Measurements from ENCODE around the gene TET2. TPM values are rescaled to one million over a fixed set of nuclear protein-coding genes. Genes with fewer than 3 reads are reported as not detected.

The TET2 gene
- total RNA-seq, 1 donor from 2014 or later: 42.1 TPM

GRCh38 chr4:105130945-105131344 lies 15.7 kb upstream of the TET2 start:
- no peak for TF ChIP-seq CTCF (IDR thresholded peaks at IDR 0.05; ENCODE audit: unreplicated experiment)
- Mint-ChIP-seq H3K4me3 (no peak overlapping the region), H3K4me1 (peaks cover 14% of the 10 kb centered on the region), H3K27ac (no peak overlapping the region), H3K27me3 (ENCODE audit: low read depth) (no peaks in the 10 kb centered on the region), H3K36me3 (no peaks in the 10 kb centered on the region), H3K9me3 (peaks cover 7% of the 10 kb centered on the region)
- no peak for DNase-seq (ENCODE audit: low spot score in 2 of 2, unreplicated experiment in 2 of 2)

- H3K4me1 Mint-ChIP-seq: no peaks in the 10 kb centered on the region
- H3K4me3 Mint-ChIP-seq: no peak overlapping the region
- no peak for DNase-seq (ENCODE audit: low spot score in 2 of 2, unreplicated experiment in 2 of 2)
- no peaks in the 10 kb centered on the region for H3K36me3 Mint-ChIP-seq
- TF ChIP-seq CTCF (IDR thresholded peaks at IDR 0.05; ENCODE audit: unreplicated experiment): no peak
- no peak overlapping the region for H3K27ac Mint-ChIP-seq
- H3K27me3 Mint-ChIP-seq (ENCODE audit: low read depth): no peaks in the 10 kb centered on the region
- H3K9me3 Mint-ChIP-seq: peaks cover 7% of the 10 kb centered on the region
Observed at GRCh38 chr4:105133976-105134375, 12.7 kb upstream of the TET2 start.

GRCh38 chr4:105135785-105136184 lies 10.9 kb upstream of the TET2 start:
- no peak for DNase-seq (ENCODE audit: low spot score in 2 of 2, unreplicated experiment in 2 of 2)
- H3K36me3 Mint-ChIP-seq: no peaks in the 10 kb centered on the region

GRCh38 chr4:105137121-105137875 lies 9.4 kb upstream of the TET2 start:
- no peak overlapping the region for H3K27ac Mint-ChIP-seq
- H3K9me3 Mint-ChIP-seq: peaks cover 7% of the 10 kb centered on the region
- no peak for DNase-seq (ENCODE audit: low spot score in 2 of 2, unreplicated experiment in 2 of 2)
- H3K4me1 Mint-ChIP-seq: no peaks in the 10 kb centered on the region
- no peak for TF ChIP-seq CTCF (IDR thresholded peaks at IDR 0.05; ENCODE audit: unreplicated experiment)
- H3K27me3 Mint-ChIP-seq (ENCODE audit: low read depth): no peaks in the 10 kb centered on the region
- no peaks in the 10 kb centered on the region for H3K36me3 Mint-ChIP-seq
- no peak overlapping the region for H3K4me3 Mint-ChIP-seq

More at GRCh38 chr4:105135785-105136184, 10.9 kb upstream of the TET2 start:
- no peaks in the 10 kb centered on the region for H3K4me1 Mint-ChIP-seq
- H3K27me3 Mint-ChIP-seq (ENCODE audit: low read depth): no peaks in the 10 kb centered on the region
- no peak for TF ChIP-seq CTCF (IDR thresholded peaks at IDR 0.05; ENCODE audit: unreplicated experiment)
- H3K27ac Mint-ChIP-seq: no peak overlapping the region
- H3K4me3 Mint-ChIP-seq: no peak overlapping the region
- peaks cover 7% of the 10 kb centered on the region for H3K9me3 Mint-ChIP-seq

GRCh38 chr4:105139646-105140045 lies 7.0 kb upstream of the TET2 start:
- no peak for TF ChIP-seq CTCF (IDR thresholded peaks at IDR 0.05; ENCODE audit: unreplicated experiment)
- Mint-ChIP-seq H3K4me3 (no peak overlapping the region), H3K27ac (no peak overlapping the region), H3K9me3 (no peaks in the 10 kb centered on the region), H3K27me3 (ENCODE audit: low read depth) (peaks cover 3% of the 10 kb centered on the region), H3K4me1 (peaks cover 11% of the 10 kb centered on the region), H3K36me3 (no peaks in the 10 kb centered on the region)
- DNase-seq (ENCODE audit: low spot score in 2 of 2, unreplicated experiment in 2 of 2): no peak

Data from mesothelial cell of epicardium (in vitro differentiated cells).